OCI-LY7 (cell line): ENCODE data around the gene SLC38A5.

ENCODE experiments used
- EZH2phosphoT487 ChIP-seq: fragments of 200-600 bp; sonication (generic); IDR thresholded peaks from 2 replicates; pipeline ENCODE4 v1.6.1; 2018; ENCODE audit warnings: low read depth, borderline replicate concordance, mild to moderate bottlenecking, mixed run types, antibody characterized with exemption, low read length, moderate library complexity, mixed read lengths
- TF ChIP-seq, protein P1 (sequence below): fragments of 200-600 bp; sonication (generic); conservative IDR thresholded peaks from 2 replicates; pipeline ENCODE4 v1.5.1; 2014; ENCODE audit warnings: mild to moderate bottlenecking, antibody characterized with exemption, low read length, moderate library complexity, mixed read lengths

DNA sequence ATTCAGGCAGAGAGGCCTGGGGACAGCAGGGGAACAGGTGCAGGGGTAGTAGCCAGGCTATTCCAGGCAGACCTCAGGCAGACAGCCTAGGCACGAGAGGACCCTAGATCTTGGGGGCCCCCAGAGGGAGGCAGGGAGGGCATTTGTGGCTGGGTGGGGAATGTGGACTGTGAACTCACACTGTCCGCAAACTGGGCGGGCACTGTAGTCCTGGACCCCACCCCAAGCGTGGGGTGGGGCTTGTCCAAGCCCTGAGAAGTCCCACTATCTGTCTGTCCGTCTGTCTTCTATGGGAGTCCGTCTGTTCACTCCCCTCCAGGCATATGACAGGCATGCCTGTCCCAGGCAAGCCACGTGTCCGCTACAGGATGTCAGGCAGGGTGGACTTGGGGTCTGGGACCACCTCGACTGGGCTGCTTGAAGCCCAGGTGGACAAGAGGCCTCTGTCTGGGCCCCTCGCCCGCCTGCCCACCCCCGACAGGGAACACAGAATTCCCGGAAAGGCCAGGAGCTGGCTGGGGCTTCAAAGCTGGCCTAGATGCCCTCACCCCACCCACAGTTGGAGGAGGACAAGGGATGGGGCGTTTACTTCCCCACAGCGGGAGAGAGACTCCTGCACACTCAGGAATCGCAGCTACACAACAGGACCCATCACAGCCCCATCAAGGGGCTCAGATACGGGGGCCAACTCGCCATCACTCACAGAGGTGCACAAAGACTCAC, at the start of gene SLC38A5:
- TF ChIP-seq, protein P1, sequence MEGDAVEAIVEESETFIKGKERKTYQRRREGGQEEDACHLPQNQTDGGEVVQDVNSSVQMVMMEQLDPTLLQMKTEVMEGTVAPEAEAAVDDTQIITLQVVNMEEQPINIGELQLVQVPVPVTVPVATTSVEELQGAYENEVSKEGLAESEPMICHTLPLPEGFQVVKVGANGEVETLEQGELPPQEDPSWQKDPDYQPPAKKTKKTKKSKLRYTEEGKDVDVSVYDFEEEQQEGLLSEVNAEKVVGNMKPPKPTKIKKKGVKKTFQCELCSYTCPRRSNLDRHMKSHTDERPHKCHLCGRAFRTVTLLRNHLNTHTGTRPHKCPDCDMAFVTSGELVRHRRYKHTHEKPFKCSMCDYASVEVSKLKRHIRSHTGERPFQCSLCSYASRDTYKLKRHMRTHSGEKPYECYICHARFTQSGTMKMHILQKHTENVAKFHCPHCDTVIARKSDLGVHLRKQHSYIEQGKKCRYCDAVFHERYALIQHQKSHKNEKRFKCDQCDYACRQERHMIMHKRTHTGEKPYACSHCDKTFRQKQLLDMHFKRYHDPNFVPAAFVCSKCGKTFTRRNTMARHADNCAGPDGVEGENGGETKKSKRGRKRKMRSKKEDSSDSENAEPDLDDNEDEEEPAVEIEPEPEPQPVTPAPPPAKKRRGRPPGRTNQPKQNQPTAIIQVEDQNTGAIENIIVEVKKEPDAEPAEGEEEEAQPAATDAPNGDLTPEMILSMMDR, result no peak
- no peak for TF ChIP-seq EZH2phosphoT487
